D341Med (cell line): ENCODE measurements around the gene MAF.

Experiments used
- DNase-seq: peaks from one replicate; pipeline ENCODE4 v3.0.0; 2012; ENCODE audit warnings: low spot score

MAF gene

GRCh38 chr16:79600638-79601091 lies at the start of gene MAF:
MAF (minus strand) TSS chr16:79600737; CDS start chr16:79599902, 835 bp downstream.
- peak; percentile 57 for DNase-seq

- no peak for DNase-seq
Measured at GRCh38 chr16:79648826-79649225, 48.3 kb upstream of the MAF start.

GRCh38 chr16:79647586-79647985 lies 47.0 kb upstream of the MAF start:
- no peak for DNase-seq

GRCh38 chr16:79645701-79646100 lies 45.2 kb upstream of the MAF start:
- DNase-seq = no peak

- DNase-seq = no peak
Measured at GRCh38 chr16:79644971-79645667, 44.6 kb upstream of the MAF start.

- DNase-seq = no peak
Measured at GRCh38 chr16:79642652-79643051, 42.1 kb upstream of the MAF start.

GRCh38 chr16:79640513-79641360 lies 40.2 kb upstream of the MAF start:
- no peak for DNase-seq

GRCh38 chr16:79639576-79640311 lies 39.2 kb upstream of the MAF start:
- DNase-seq = no peak

GRCh38 chr16:79638386-79638785 lies 37.8 kb upstream of the MAF start:
- no peak for DNase-seq

GRCh38 chr16:79635488-79635887 lies 35.0 kb upstream of the MAF start:
- DNase-seq = no peak

- DNase-seq = no peak
Measured at GRCh38 chr16:79634298-79634697, 33.8 kb upstream of the MAF start.

GRCh38 chr16:79632289-79632688 lies 31.8 kb upstream of the MAF start:
- DNase-seq = no peak

GRCh38 chr16:79628988-79629387 lies 28.5 kb upstream of the MAF start:
- DNase-seq = no peak

- no peak for DNase-seq
Measured at GRCh38 chr16:79628501-79628975, 28.0 kb upstream of the MAF start.

- DNase-seq = no peak
Measured at GRCh38 chr16:79627092-79627491, 26.6 kb upstream of the MAF start.

- DNase-seq = no peak
Measured at GRCh38 chr16:79625738-79626137, 25.2 kb upstream of the MAF start.

GRCh38 chr16:79623824-79624223 lies 23.3 kb upstream of the MAF start:
- no peak for DNase-seq

GRCh38 chr16:79623062-79623461 lies 22.5 kb upstream of the MAF start:
- DNase-seq = no peak

GRCh38 chr16:79621027-79621426 lies 20.5 kb upstream of the MAF start:
- no peak for DNase-seq

- DNase-seq = no peak
Measured at GRCh38 chr16:79618692-79619050, 18.1 kb upstream of the MAF start.

- no peak for DNase-seq
Measured at GRCh38 chr16:79618041-79618691, 17.6 kb upstream of the MAF start.

- DNase-seq = no peak
Measured at GRCh38 chr16:79613009-79613408, 12.5 kb upstream of the MAF start.
